ENCODE data around the gene ZCCHC24.
"Not testable (repeated sequence)": the region's sequence is repeated elsewhere in the genome, so short reads cannot be mapped to it uniquely, and the experiment has no call there.

- TF ChIP-seq, protein P1, sequence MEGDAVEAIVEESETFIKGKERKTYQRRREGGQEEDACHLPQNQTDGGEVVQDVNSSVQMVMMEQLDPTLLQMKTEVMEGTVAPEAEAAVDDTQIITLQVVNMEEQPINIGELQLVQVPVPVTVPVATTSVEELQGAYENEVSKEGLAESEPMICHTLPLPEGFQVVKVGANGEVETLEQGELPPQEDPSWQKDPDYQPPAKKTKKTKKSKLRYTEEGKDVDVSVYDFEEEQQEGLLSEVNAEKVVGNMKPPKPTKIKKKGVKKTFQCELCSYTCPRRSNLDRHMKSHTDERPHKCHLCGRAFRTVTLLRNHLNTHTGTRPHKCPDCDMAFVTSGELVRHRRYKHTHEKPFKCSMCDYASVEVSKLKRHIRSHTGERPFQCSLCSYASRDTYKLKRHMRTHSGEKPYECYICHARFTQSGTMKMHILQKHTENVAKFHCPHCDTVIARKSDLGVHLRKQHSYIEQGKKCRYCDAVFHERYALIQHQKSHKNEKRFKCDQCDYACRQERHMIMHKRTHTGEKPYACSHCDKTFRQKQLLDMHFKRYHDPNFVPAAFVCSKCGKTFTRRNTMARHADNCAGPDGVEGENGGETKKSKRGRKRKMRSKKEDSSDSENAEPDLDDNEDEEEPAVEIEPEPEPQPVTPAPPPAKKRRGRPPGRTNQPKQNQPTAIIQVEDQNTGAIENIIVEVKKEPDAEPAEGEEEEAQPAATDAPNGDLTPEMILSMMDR (IDR thresholded peaks at IDR 0.05), result not testable (repeated sequence)
- not testable (repeated sequence) for TF ChIP-seq POLR2A (IDR thresholded peaks at IDR 0.05)
These were observed 1.8 kb upstream of the ZCCHC24 start for GRCh38 chr10:79447249-79447648.

Measured in Peyer's patch (tissue), 4 donors.